Progenitor cell of endocrine pancreas (in vitro differentiated cells): Measurements from ENCODE around the gene IRF2BP1. TPM values are rescaled to one million over a fixed set of nuclear protein-coding genes. Genes with fewer than 3 reads are reported as not detected.

Experiments
- DNase-seq: peaks from one replicate; pipeline ENCODE4 v3.0.0; 2021; ENCODE audit warnings: low spot score; ENCODE audit not compliant: unreplicated experiment
- H3K27ac Mint-ChIP-seq: 2 replicates; pipeline ENCODE4 v1.8.0; 2021; ENCODE audit warnings: mild to moderate bottlenecking, moderate library complexity, mixed read lengths
- H3K27me3 Mint-ChIP-seq: 2 replicates; pipeline ENCODE4 v1.8.0; 2021; ENCODE audit warnings: mixed read lengths
- H3K36me3 Mint-ChIP-seq: 2 replicates; pipeline ENCODE4 v1.8.0; 2022; ENCODE audit warnings: mixed read lengths; ENCODE audit not compliant: insufficient read depth
- H3K4me1 Mint-ChIP-seq: 2 replicates; pipeline ENCODE4 v1.8.0; 2021; ENCODE audit warnings: low read depth, mixed read lengths
- H3K4me3 Mint-ChIP-seq: 2 replicates; pipeline ENCODE4 v1.8.0; 2021; ENCODE audit warnings: low read depth, mild to moderate bottlenecking, moderate library complexity, mixed read lengths
- H3K9me3 Mint-ChIP-seq: 2 replicates; pipeline ENCODE4 v1.8.0; 2021; ENCODE audit warnings: low read depth, mixed read lengths
- total RNA-seq: library from RNA; stranded (reverse); gene quantifications from 2 replicates; pipeline ENCODE4 v1.2.1, GENCODE V29; 2021
- TF ChIP-seq, protein P1 (sequence below): fragments of 200-600 bp; sonication (generic); IDR thresholded peaks from one replicate; pipeline ENCODE4 v1.5.0; 2021; ENCODE audit warnings: antibody characterized with exemption, mild to moderate bottlenecking; ENCODE audit not compliant: unreplicated experiment

Gene IRF2BP1
- total RNA-seq, 1 donor from 2014 or later = 35.0 TPM

DNA sequence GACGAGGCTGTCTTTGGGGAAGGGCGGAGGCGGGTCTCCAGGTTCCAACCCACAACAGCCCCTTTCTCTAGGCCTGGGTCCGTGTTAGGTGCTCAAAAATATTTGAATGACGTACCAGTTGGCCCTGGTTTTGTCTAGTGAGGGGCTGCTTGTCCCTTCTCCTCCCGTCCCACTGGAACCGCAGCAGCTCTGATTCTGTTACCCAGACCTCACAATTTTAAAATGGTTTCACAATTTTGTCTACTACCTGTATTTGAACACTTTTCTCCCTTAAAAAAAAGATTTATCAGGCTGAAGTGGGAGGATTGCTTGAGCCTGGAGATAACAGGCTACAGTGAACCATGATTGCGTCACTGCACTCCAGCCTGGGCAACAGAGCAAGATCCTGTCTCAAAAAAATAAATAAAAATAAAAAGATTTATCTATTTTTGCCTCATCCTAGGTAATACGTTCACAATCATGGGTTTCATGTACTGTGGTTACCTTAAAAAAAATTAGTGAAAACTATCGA lies 1.3 kb upstream of the IRF2BP1 start:
- DNase-seq = no peak
- Mint-ChIP-seq H3K27ac (peak overlapping the region; percentile 99), H3K9me3 (no peaks in the 10 kb centered on the region), H3K27me3 (no peaks in the 10 kb centered on the region), H3K4me3 (peak overlapping the region; percentile 94), H3K36me3 (peaks cover 4% of the 10 kb centered on the region), H3K4me1 (peaks cover 11% of the 10 kb centered on the region)
- TF ChIP-seq, protein P1, sequence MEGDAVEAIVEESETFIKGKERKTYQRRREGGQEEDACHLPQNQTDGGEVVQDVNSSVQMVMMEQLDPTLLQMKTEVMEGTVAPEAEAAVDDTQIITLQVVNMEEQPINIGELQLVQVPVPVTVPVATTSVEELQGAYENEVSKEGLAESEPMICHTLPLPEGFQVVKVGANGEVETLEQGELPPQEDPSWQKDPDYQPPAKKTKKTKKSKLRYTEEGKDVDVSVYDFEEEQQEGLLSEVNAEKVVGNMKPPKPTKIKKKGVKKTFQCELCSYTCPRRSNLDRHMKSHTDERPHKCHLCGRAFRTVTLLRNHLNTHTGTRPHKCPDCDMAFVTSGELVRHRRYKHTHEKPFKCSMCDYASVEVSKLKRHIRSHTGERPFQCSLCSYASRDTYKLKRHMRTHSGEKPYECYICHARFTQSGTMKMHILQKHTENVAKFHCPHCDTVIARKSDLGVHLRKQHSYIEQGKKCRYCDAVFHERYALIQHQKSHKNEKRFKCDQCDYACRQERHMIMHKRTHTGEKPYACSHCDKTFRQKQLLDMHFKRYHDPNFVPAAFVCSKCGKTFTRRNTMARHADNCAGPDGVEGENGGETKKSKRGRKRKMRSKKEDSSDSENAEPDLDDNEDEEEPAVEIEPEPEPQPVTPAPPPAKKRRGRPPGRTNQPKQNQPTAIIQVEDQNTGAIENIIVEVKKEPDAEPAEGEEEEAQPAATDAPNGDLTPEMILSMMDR = no peak

DNA sequence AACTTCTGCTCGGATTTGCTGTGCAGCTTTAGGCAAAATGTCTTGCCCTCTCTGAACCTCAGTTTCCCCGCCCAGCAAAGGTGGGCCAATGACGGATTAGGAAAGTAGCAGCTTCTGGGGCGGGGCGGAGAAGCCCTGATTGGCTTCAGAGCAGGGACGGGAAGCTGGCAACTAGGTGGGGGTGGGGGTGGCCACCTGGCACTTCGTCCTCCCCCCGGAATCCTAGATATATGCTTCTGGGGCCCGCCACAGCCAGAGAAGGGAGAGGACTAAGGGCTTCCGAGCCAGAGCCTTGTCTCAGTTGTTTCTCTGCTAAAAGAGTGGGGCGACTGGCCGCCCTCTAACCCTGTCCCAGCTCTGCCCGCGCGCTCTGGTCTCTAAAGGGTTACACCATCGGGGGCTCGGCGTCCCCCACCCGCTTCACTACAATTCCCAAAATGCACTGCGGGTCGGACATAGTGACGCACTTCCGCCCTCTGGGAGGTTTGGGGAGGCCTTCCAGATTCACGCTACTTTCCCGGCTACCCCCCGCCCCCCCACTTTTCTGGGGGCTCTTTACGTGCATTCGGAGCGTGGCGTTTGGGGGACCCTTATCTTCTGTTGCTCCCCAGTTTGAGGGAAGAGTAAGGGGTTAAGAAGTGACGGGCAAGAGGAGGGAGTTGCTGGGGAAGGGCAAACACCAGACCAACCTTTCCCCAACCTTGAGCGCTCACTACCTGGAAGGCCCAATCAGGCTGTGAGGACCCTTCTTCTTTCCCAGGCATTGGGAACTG lies 672 bp upstream of the IRF2BP1 start:
- TF ChIP-seq, protein P1 = no peak
- DNase-seq = peak; percentile 77
- Mint-ChIP-seq H3K27ac (peak overlapping the region; percentile 99), H3K9me3 (no peaks in the 10 kb centered on the region), H3K36me3 (peaks cover 4% of the 10 kb centered on the region), H3K4me3 (peak overlapping the region; percentile 94), H3K4me1 (peaks cover 15% of the 10 kb centered on the region), H3K27me3 (no peaks in the 10 kb centered on the region)

- H3K4me1 Mint-ChIP-seq = peaks cover 29% of the 10 kb centered on the region
- peak overlapping the region; percentile 66 for H3K4me3 Mint-ChIP-seq
- TF ChIP-seq, protein P1 = no peak
- no peaks in the 10 kb centered on the region for H3K27me3 Mint-ChIP-seq
- H3K9me3 Mint-ChIP-seq = no peaks in the 10 kb centered on the region
- H3K36me3 Mint-ChIP-seq = peaks cover 4% of the 10 kb centered on the region
- no peak for DNase-seq
- H3K27ac Mint-ChIP-seq = no peak overlapping the region
Measured at GRCh38 chr19:45884682-45885555, 1.0 kb downstream of the IRF2BP1 start.

GRCh38 chr19:45883881-45884681 lies 1.9 kb downstream of the IRF2BP1 start:
- Mint-ChIP-seq H3K27ac (no peak overlapping the region), H3K27me3 (no peaks in the 10 kb centered on the region), H3K4me1 (peaks cover 35% of the 10 kb centered on the region), H3K9me3 (no peaks in the 10 kb centered on the region), H3K4me3 (peak overlapping the region; percentile 72), H3K36me3 (peaks cover 2% of the 10 kb centered on the region)
- DNase-seq = no peak
- TF ChIP-seq, protein P1 = no peak

- peak overlapping the region; percentile 92 for H3K27ac Mint-ChIP-seq
- H3K27me3 Mint-ChIP-seq = no peaks in the 10 kb centered on the region
- H3K9me3 Mint-ChIP-seq = no peaks in the 10 kb centered on the region
- peaks cover 2% of the 10 kb centered on the region for H3K36me3 Mint-ChIP-seq
- H3K4me1 Mint-ChIP-seq = peaks cover 39% of the 10 kb centered on the region
- H3K4me3 Mint-ChIP-seq = peak overlapping the region; percentile 72
- TF ChIP-seq, protein P1 = peak; percentile 40
- DNase-seq = no peak
Measured at GRCh38 chr19:45883586-45883880, 2.4 kb downstream of the IRF2BP1 start.
